Uterus (tissue), 4 donors: ENCODE data around the gene SGCG. TPM values are rescaled to one million over a fixed set of nuclear protein-coding genes. Genes with fewer than 3 reads are reported as not detected.
"Not testable (repeated sequence)": the region's sequence is repeated elsewhere in the genome, so short reads cannot be mapped to it uniquely, and the experiment has no call there.

ENCODE experiments used
- DNase-seq, 2 donors: peaks; one replicate each; pipeline ENCODE4 v3.0.0-alpha.2; 2019 to 2020
- H3K27ac ChIP-seq, 2 donors: fragments of 200-600 bp; sonication (generic); 1 replicate in 1 of 2; 2 replicates in 1 of 2; pipeline ENCODE4 v1.5.1; 2016 to 2018
- H3K27me3 ChIP-seq, 2 donors: fragments of 200-600 bp; sonication (generic); one replicate each; pipeline ENCODE4 v1.5.1; 2018 to 2019; ENCODE audit warnings: control low read depth in 1 of 2
- H3K36me3 ChIP-seq, 2 donors: fragments of 200-600 bp; sonication (generic); one replicate each; pipeline ENCODE4 v1.5.1; 2019; ENCODE audit warnings: control low read depth in 1 of 2
- H3K4me1 ChIP-seq, 2 donors: fragments of 200-600 bp; sonication (generic); one replicate each; pipeline ENCODE4 v1.5.1; 2018 to 2019; ENCODE audit warnings: control low read depth in 1 of 2
- H3K4me3 ChIP-seq, 2 donors: fragments of 200-600 bp; sonication (generic); 1 replicate in 1 of 2; 2 replicates in 1 of 2; pipeline ENCODE4 v1.5.1; 2018 to 2019; ENCODE audit warnings: mild to moderate bottlenecking in 1 of 2
- H3K9me3 ChIP-seq, 2 donors: fragments of 200-600 bp; sonication (generic); one replicate each; pipeline ENCODE4 v1.5.1; 2019; ENCODE audit warnings: control low read depth in 1 of 2
- POLR2A ChIP-seq, 2 donors: fragments of 450-650 bp; IDR thresholded peaks; one replicate each; pipeline ENCODE4 v1.6.1; 2016; ENCODE audit warnings: antibody characterized with exemption in 2 of 2, mild to moderate bottlenecking in 1 of 2, moderate library complexity in 1 of 2
- intact Hi-C: fragments of 100-400 bp; cut with DNase I; formaldehyde crosslinking; loops from one replicate; pipeline ENCODE4 v1.15.1; 2023; ENCODE audit warnings: low total_unique reads
- total RNA-seq, 4 donors: library from RNA; depleted of rRNA in 3 of 4; stranded (reverse); fragments of >200 nt in 3 of 4; gene quantifications; one replicate each; pipeline versions ENCODE4 v1.1.0 to v1.2.4, GENCODE V29; 2014 to 2023
- TF ChIP-seq, protein P1 (sequence below), 4 experiments: fragments of 200-600 bp in 2 of 4; fragments of 450-650 bp in 2 of 4; sonication (generic) in 2 of 4; IDR thresholded peaks; one replicate each; pipeline ENCODE4 v1.5.1; 2016 to 2019; ENCODE audit warnings: antibody characterized with exemption in 4 of 4, mild to moderate bottlenecking in 2 of 4, moderate library complexity in 1 of 4
- donor health status: DM: yes; HTN: yes; CAD: no.

Gene SGCG
- total RNA-seq, 4 donors from 2014 or later: 0.88 to 2.8 TPM; not detected in 2

DNA sequence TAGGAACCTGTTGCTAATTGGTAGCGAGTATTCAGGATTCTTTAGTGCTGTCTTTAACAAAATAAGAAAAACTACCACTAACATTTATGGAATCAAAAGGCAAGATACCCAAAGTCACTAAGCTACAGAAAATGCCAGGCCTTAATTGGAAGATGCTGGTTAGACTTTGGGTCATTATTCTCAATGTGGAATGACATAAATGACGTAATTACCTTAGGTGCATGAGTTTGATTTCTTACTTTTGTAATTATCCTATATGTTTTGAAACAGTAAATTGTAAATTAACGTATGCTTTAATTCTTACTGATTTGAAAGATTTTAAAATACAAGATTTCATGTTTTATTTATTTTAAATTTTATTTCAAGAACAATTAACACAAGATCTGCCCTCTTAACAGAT, 25.0 kb downstream of the SGCG start:
- H3K27me3 ChIP-seq: no peaks in the 10 kb centered on the region
- H3K4me1 ChIP-seq: no peaks in the 10 kb centered on the region
- intact Hi-C loops: no loop called here
- H3K4me3 ChIP-seq: no peak overlapping the region
- no peak for TF ChIP-seq POLR2A (IDR thresholded peaks at IDR 0.05)
- TF ChIP-seq, protein P1, sequence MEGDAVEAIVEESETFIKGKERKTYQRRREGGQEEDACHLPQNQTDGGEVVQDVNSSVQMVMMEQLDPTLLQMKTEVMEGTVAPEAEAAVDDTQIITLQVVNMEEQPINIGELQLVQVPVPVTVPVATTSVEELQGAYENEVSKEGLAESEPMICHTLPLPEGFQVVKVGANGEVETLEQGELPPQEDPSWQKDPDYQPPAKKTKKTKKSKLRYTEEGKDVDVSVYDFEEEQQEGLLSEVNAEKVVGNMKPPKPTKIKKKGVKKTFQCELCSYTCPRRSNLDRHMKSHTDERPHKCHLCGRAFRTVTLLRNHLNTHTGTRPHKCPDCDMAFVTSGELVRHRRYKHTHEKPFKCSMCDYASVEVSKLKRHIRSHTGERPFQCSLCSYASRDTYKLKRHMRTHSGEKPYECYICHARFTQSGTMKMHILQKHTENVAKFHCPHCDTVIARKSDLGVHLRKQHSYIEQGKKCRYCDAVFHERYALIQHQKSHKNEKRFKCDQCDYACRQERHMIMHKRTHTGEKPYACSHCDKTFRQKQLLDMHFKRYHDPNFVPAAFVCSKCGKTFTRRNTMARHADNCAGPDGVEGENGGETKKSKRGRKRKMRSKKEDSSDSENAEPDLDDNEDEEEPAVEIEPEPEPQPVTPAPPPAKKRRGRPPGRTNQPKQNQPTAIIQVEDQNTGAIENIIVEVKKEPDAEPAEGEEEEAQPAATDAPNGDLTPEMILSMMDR (IDR thresholded peaks at IDR 0.05): no peak
- DNase-seq: no peak
- no peaks in the 10 kb centered on the region for H3K9me3 ChIP-seq
- no peaks in the 10 kb centered on the region for H3K36me3 ChIP-seq
- no peak overlapping the region for H3K27ac ChIP-seq

DNA sequence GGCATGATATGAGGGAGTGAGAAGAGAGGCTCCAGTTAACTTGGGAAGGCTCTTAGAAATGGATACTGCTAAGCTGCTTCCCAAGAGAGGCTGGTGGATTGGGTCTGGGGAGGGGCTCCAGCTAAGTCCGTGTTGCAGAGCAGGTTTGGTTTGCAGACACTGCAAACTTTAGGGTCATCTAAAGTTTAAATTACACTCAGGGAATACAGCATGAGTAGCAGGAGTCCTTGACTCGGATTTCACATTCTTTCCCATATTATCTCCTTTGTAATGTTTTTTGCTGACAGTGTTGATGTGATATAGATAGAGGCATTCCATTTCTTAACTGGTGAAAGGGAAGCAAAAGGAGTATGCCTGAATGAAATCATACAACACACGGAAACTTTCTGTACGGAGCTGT, 31.9 kb downstream of the SGCG start:
- intact Hi-C loops: no loop called here
- TF ChIP-seq POLR2A (IDR thresholded peaks at IDR 0.05): no peak
- TF ChIP-seq, protein P1 (IDR thresholded peaks at IDR 0.05): no peak
- H3K4me3 ChIP-seq: no peak overlapping the region
- no peak overlapping the region for H3K27ac ChIP-seq
- no peaks in the 10 kb centered on the region for H3K36me3 ChIP-seq
- DNase-seq: no peak
- H3K27me3 ChIP-seq: no peaks in the 10 kb centered on the region
- no peaks in the 10 kb centered on the region for H3K4me1 ChIP-seq
- no peaks in the 10 kb centered on the region for H3K9me3 ChIP-seq

DNA sequence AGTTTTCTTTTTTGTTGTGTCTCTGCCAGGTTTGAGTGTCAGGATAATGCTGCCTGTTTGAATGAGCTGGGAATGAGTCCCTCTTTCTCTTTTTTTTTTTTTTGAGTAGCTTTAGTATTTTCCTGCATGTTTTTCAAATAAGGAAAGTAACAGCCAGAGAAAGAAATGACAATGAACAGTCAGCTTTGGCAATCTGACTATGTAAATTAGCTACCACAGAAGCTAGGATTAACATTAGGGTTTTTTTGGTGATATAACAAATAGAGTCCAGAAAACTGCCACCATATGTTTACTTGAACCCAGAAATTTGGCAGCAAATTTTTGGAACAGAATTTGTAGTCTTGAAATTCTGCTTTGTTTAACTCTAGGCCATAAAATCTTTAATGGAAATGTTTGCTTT, 50.5 kb downstream of the SGCG start:
- H3K4me3 ChIP-seq: no peak overlapping the region
- H3K4me1 ChIP-seq: no peaks in the 10 kb centered on the region
- H3K27ac ChIP-seq: no peak overlapping the region
- DNase-seq: no peak
- H3K9me3 ChIP-seq: no peaks in the 10 kb centered on the region
- H3K27me3 ChIP-seq: no peaks in the 10 kb centered on the region
- no peaks in the 10 kb centered on the region for H3K36me3 ChIP-seq
- TF ChIP-seq, protein P1 (IDR thresholded peaks at IDR 0.05): no peak
- TF ChIP-seq POLR2A (IDR thresholded peaks at IDR 0.05): no peak
- intact Hi-C loops: no loop called here

DNA sequence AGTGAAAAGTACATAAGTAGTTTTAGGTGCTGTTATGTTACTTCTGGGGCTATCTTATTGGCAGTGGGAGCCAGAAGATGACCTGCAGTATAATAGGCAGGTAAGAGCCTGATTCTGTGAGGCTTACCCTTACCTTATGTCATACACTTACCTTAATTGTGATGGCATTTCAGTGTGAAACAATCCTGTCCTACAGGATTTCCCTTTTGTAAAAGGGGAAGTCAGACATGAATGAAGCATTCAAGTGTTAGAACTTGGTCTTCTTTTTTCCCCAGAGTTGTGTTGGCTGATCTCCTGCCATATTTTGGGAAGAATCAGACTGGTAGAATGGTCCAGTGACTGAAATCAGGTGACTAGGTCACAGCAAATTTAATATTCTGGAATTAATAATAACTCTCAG, 55.2 kb downstream of the SGCG start:
- Histone ChIP-seq H3K9me3 (no peaks in the 10 kb centered on the region), H3K27me3 (no peaks in the 10 kb centered on the region), H3K27ac (no peak overlapping the region), H3K36me3 (no peaks in the 10 kb centered on the region), H3K4me3 (no peak overlapping the region), H3K4me1 (no peaks in the 10 kb centered on the region)
- no peak for DNase-seq
- intact Hi-C loops: no loop called here
- TF ChIP-seq POLR2A (IDR thresholded peaks at IDR 0.05): no peak
- TF ChIP-seq, protein P1 (IDR thresholded peaks at IDR 0.05): no peak

DNA sequence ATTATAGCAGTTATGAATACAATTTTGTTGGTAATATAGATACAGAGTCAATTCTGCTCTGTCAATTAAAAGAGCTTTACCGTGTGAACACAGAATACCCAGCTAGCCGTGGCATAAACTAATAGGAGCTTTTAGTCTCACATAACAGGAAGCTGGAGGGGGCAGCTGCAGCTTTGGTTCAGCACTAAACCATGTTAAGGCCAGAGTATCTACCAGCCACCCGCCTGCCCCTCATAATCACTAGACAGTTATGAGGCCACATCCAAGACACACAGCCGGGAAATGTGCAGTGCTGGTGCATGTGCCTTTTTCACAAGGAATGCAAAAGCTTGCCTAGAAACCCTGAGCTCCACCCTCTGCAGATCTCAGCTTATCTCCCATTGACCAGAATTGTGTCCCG, 62.3 kb downstream of the SGCG start:
- H3K9me3 ChIP-seq: no peaks in the 10 kb centered on the region
- no peak for TF ChIP-seq POLR2A (IDR thresholded peaks at IDR 0.05)
- TF ChIP-seq, protein P1 (IDR thresholded peaks at IDR 0.05): no peak
- intact Hi-C loops: no loop called here
- no peak overlapping the region for H3K27ac ChIP-seq
- no peaks in the 10 kb centered on the region for H3K4me1 ChIP-seq
- no peaks in the 10 kb centered on the region for H3K27me3 ChIP-seq
- DNase-seq: no peak
- no peak overlapping the region for H3K4me3 ChIP-seq
- no peaks in the 10 kb centered on the region for H3K36me3 ChIP-seq

DNA sequence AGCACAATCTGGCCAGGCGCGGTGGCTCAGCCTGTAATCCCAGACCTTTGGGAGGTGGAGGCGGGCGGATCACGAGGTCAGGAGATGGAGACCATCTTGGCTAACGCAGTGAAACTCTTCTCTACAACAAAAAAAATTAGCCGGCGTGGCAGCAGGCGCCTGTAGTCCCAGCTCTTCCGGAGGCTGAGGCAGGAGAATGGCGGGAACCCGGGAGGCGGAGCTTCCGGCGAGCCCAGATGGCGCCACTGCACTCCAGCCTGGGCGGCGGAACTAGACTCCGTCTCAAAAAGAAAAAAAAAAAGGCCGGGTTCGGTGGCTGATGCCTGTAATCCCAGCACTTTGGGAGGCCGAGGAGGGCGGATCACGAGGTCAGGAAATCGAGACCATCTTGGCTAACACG, 67.6 kb downstream of the SGCG start:
- H3K4me1 ChIP-seq, H3K27me3 ChIP-seq, H3K9me3 ChIP-seq, H3K4me3 ChIP-seq, intact Hi-C loops, H3K36me3 ChIP-seq, H3K27ac ChIP-seq, DNase-seq: not testable (repeated sequence)
